K562 (cell line): ENCODE results near the gene TNIK. TPM values are rescaled to one million over a fixed set of nuclear protein-coding genes. Genes with fewer than 3 reads are reported as not detected.

Experiments used
- ATAC-seq: fragments of 200-7000 bp; cut with Tn5 transposase; 3 replicates; pipeline ENCODE4 v1.9.1; 2020; ENCODE audit warnings: moderate library complexity
- BruUV-seq: library from RNA; stranded (reverse); fragments of 400-500 nt; replicated peaks from 2 replicates; lab custom pipeline; 2021; lab: Mats Ljungman, UMichigan
- CTCF ChIA-PET: fragments of 300-600 bp; formaldehyde crosslinking; extraction: SDS; loops from one replicate; lab custom pipeline; 2021; ENCODE audit warnings: low intra/inter-chr PET ratio; lab: Yijun Ruan, JAX
- POLR2A ChIA-PET: fragments of 300-600, 350-650 bp; sonication (Branson Sonifier 250); formaldehyde crosslinking; extraction: SDS; loops from one replicate; lab custom pipeline; 2021; ENCODE audit warnings: antibody characterized with exemption, inconsistent platforms; lab: Yijun Ruan, JAX
- DNase-seq, 4 experiments: peaks; one replicate each; pipeline versions ENCODE4 v3.0.0 to v3.0.0-alpha.2; 2011 to 2018; ENCODE audit warnings: low spot score in 3 of 4, mixed read lengths in 3 of 4; ENCODE audit errors: extremely low read depth in 1 of 4
- FAIRE-seq: peaks from 2 replicates; lab custom pipeline; 2011; peaks lifted over from hg19 to GRCh38; lab: Jason Lieb, UNC
- H2AFZ ChIP-seq: 2 replicates; pipeline ENCODE4 v1.6.0; 2011; ENCODE audit warnings: low read depth, low read length, control low read depth, inconsistent platforms
- H3K27ac ChIP-seq: fragments of 200-600 bp; 3 replicates; pipeline ENCODE4 v1.8.0; 2011; ENCODE audit warnings: low read depth, mild to moderate bottlenecking, control low read depth, inconsistent platforms, low read length, moderate library complexity, mixed read lengths; ENCODE audit errors: extremely low read depth
- H3K27me3 ChIP-seq, 2 experiments: fragments of 300-600 bp in 1 of 2; 2 replicates in 1 of 2; 3 replicates in 1 of 2; pipeline versions ENCODE4 v1.6.0 to v1.8.0; 2011; ENCODE audit warnings: inconsistent platforms in 2 of 2, low read length in 2 of 2, mild to moderate bottlenecking in 1 of 2, mixed read lengths in 1 of 2, moderate library complexity in 1 of 2; ENCODE audit not compliant: control insufficient read depth in 2 of 2, insufficient read depth in 2 of 2
- H3K36me3 ChIP-seq: fragments of 300-600 bp; 3 replicates; pipeline ENCODE4 v1.8.0; 2011; ENCODE audit warnings: mild to moderate bottlenecking, low read length, inconsistent platforms; ENCODE audit not compliant: control insufficient read depth, insufficient read depth
- H3K4me1 ChIP-seq, 2 experiments: fragments of 200-600 bp in 1 of 2; replicated peaks in 1 of 2; 2 replicates in 1 of 2; 3 replicates in 1 of 2; pipeline versions ENCODE4 v1.5.1 to v1.8.0; 2011; ENCODE audit warnings: inconsistent platforms in 2 of 2, low read length in 2 of 2, mild to moderate bottlenecking in 1 of 2, mixed read lengths in 1 of 2, moderate library complexity in 1 of 2; ENCODE audit not compliant: control insufficient read depth in 2 of 2, insufficient read depth in 2 of 2
- H3K4me2 ChIP-seq: 2 replicates; pipeline ENCODE4 v1.6.1; 2011; ENCODE audit warnings: low read length, control low read depth, inconsistent platforms, mixed read lengths; ENCODE audit not compliant: insufficient read depth
- H3K4me3 ChIP-seq: fragments of 200-600 bp; sonication (generic), shearing (Covaris generic); 2 replicates; pipeline ENCODE4 v1.5.1; 2016; ENCODE audit warnings: control low read depth, inconsistent platforms
- H3K79me2 ChIP-seq: fragments of 200-600 bp; 3 replicates; pipeline ENCODE4 v1.8.0; 2011; ENCODE audit warnings: low read length, inconsistent platforms; ENCODE audit not compliant: control insufficient read depth, insufficient read depth
- H3K9ac ChIP-seq, 2 experiments: 2 replicates each; pipeline versions ENCODE4 v1.6.0 to v1.6.1; 2011; ENCODE audit warnings: low read depth in 2 of 2, low read length in 2 of 2, control low read depth in 1 of 2, inconsistent platforms in 1 of 2, mild to moderate bottlenecking in 1 of 2, mixed read lengths in 1 of 2; ENCODE audit not compliant: insufficient read depth in 1 of 2
- H3K9me1 ChIP-seq: one replicate; pipeline ENCODE4 v1.6.0; 2011; ENCODE audit warnings: inconsistent platforms, mild to moderate bottlenecking, low read length, moderate library complexity; ENCODE audit not compliant: control insufficient read depth, insufficient read depth
- H3K9me3 ChIP-seq: replicated peaks from 2 replicates; pipeline ENCODE4 v1.5.1; 2011; ENCODE audit warnings: low read depth, low read length, inconsistent platforms; ENCODE audit not compliant: control insufficient read depth, insufficient read depth
- H4K20me1 ChIP-seq: replicated peaks from 2 replicates; pipeline ENCODE4 v1.6.1; 2011; ENCODE audit warnings: low read length, inconsistent platforms, mixed read lengths; ENCODE audit not compliant: control insufficient read depth, insufficient read depth
- ADNP ChIP-seq: fragments of 200-800 bp; sonication (Bioruptor generic); IDR thresholded peaks from 2 replicates; pipeline ENCODE4 v1.6.1; 2016; ENCODE audit warnings: missing genetic modification characterization, missing compliant biosample characterization
- CXXC5 ChIP-seq: fragments of 250-450 bp; sonication (Bioruptor Pico); IDR thresholded peaks from 2 replicates; pipeline ENCODE4 v1.8.0; 2022; ENCODE audit warnings: inconsistent platforms, mild to moderate bottlenecking, moderate library complexity
- IRF2 ChIP-seq: sonication (generic); formaldehyde crosslinking; IDR thresholded peaks from 2 replicates; pipeline ENCODE4 v1.8.1; 2022; ENCODE audit warnings: mild to moderate bottlenecking, missing genetic modification reagents
- KDM4B ChIP-seq, 2 experiments: fragments of 450-650 bp in 1 of 2; sonication (generic) in 1 of 2; IDR thresholded peaks; 2 replicates each; pipeline ENCODE4 v1.6.1; 2016 to 2017; ENCODE audit warnings: borderline replicate concordance in 2 of 2, antibody characterized with exemption in 1 of 2, low read depth in 1 of 2, mild to moderate bottlenecking in 1 of 2
- KLF13 ChIP-seq: fragments of 450-650 bp; IDR thresholded peaks from 2 replicates; pipeline ENCODE4 v1.6.1; 2016; ENCODE audit warnings: missing genetic modification characterization, low read depth, mild to moderate bottlenecking, missing compliant biosample characterization, moderate library complexity, borderline replicate concordance
- MEIS2 ChIP-seq: fragments of 450-650 bp; IDR thresholded peaks from 2 replicates; pipeline ENCODE4 v1.6.1; 2014; ENCODE audit warnings: mild to moderate bottlenecking; ENCODE audit not compliant: partially characterized antibody
- WGBS: fragments of 100-300 bp; shearing (Covaris generic); methylation state at CpG from one replicate; pipeline ENCODE4 v1.1.6; 2016; ENCODE audit warnings: low coverage, mixed read lengths; ENCODE audit not compliant: insufficient coverage; ENCODE audit errors: missing lambda C conversion rate; 5-methylcytosine and 5-hydroxymethylcytosine counted together
- in situ Hi-C: fragments of 300-500 bp; cut with MboI; formaldehyde crosslinking; loops from 4 replicates; pipeline ENCODE4 v1.15.0; 2018; ENCODE audit warnings: inconsistent platforms, mixed read lengths
- intact Hi-C: fragments of 100-400 bp; cut with micrococcal nuclease; formaldehyde crosslinking; loops from 2 replicates; pipeline ENCODE4 v1.14.2; 2022
- polyA plus RNA-seq, 8 experiments: library from polyadenylated mRNA; depleted of rRNA in 4 of 8; stranded (reverse) in 5 of 8; unstranded in 3 of 8; fragments of >200 nt; fragmentation: Nextera tagmentation in 2 of 8; fragmentation: Illumina TruSeq in 1 of 8; extraction: Ambion mirVana in 2 of 8; extraction: Trizol in 1 of 8; gene quantifications; 2 replicates each; pipeline versions ENCODE4 v1.2.1 to v1.2.3, GENCODE V29; 2011 to 2014; ENCODE audit warnings: inconsistent platforms in 1 of 8, missing spikeins in 1 of 8
- total RNA-seq, 7 experiments: library from RNA; depleted of rRNA in 6 of 7; stranded (reverse); fragments of >200 nt in 6 of 7; fragmentation: Illumina TruSeq in 2 of 7; extraction: Trizol in 2 of 7; gene quantifications; 2 replicates each; pipeline versions ENCODE4 v1.2.1 to v1.2.3, GENCODE V29; 2011 to 2021; ENCODE audit warnings: low replicate concordance in 1 of 7
- TF ChIP-seq, protein P1 (sequence below): fragments of 450-650 bp; IDR thresholded peaks from 2 replicates; pipeline ENCODE4 v1.6.1; 2018; ENCODE audit warnings: mild to moderate bottlenecking, low read depth; ENCODE audit not compliant: partially characterized antibody
- TF ChIP-seq, protein P2 (sequence below): fragments of 250-450 bp; sonication (Bioruptor Pico); IDR thresholded peaks from 2 replicates; pipeline ENCODE4 v1.5.0; 2022; ENCODE audit warnings: mild to moderate bottlenecking

The TNIK gene
- total and polyA plus RNA-seq, 9 of the 15 experiments (the other 6 are each of a cell fraction or from before 2014, with no cell fraction given) = 6.6 to 39.0 (median 24.7) TPM

DNA sequence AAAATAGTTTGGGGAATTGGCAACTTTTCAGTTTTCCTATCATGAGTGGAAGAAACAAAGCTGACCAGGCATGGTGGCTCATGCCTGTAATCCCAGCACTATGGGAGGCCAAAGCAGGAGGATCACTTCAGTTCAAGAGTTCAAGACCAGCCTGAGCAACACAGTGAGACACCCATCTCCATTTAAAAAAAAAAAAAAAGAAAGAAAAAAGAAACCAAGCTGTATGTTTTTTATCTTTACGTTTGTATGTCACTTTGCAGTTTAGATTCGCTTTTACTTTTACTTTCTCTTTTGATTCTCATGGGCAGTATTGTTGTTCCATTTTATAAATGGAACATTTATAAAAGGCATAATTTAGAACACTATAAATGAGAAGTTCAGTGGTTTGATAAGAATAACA is 31.2 kb upstream of the TNIK start:
- no peaks in the 10 kb centered on the region for H3K36me3 ChIP-seq
- no peaks in the 10 kb centered on the region for H4K20me1 ChIP-seq
- H3K9me3 ChIP-seq = no peaks in the 10 kb centered on the region
- no peak overlapping the region for H3K4me3 ChIP-seq
- 42% methylated on average over 2 of the region's 2 CpGs for WGBS
- peaks cover 6 to 15% of the 10 kb centered on the region in 2 experiments; a peak in 3 of 5 replicates for H3K4me1 ChIP-seq
- no peak overlapping the region for H3K27ac ChIP-seq
- in situ Hi-C loops (no loop called here), intact Hi-C loops (no loop called here)
- TF ChIP-seq KDM4B (IDR thresholded peaks at IDR 0.05; ENCODE audit: borderline replicate concordance in 2 of 2, low read depth in 1 of 2) (no peak), KLF13 (tag) (no peak), IRF2 (no peak), ADNP (tag) (peak; percentile 33; the same call in 1 of the 2 replicates), MEIS2 (no peak), CXXC5 (no peak)
- TF ChIP-seq, protein P1, sequence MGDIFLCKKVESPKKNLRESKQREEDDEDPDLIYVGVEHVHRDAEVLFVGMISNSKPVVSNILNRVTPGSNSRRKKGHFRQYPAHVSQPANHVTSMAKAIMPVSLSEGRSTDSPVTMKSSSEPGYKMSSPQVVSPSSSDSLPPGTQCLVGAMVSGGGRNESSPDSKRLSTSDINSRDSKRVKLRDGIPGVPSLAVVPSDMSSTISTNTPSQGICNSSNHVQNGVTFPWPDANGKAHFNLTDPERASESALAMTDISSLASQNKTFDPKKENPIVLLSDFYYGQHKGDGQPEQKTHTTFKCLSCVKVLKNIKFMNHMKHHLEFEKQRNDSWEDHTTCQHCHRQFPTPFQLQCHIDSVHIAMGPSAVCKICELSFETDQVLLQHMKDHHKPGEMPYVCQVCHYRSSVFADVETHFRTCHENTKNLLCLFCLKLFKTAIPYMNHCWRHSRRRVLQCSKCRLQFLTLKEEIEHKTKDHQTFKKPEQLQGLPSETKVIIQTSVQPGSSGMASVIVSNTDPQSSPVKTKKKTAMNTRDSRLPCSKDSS = no peak
- TF ChIP-seq, protein P2, sequence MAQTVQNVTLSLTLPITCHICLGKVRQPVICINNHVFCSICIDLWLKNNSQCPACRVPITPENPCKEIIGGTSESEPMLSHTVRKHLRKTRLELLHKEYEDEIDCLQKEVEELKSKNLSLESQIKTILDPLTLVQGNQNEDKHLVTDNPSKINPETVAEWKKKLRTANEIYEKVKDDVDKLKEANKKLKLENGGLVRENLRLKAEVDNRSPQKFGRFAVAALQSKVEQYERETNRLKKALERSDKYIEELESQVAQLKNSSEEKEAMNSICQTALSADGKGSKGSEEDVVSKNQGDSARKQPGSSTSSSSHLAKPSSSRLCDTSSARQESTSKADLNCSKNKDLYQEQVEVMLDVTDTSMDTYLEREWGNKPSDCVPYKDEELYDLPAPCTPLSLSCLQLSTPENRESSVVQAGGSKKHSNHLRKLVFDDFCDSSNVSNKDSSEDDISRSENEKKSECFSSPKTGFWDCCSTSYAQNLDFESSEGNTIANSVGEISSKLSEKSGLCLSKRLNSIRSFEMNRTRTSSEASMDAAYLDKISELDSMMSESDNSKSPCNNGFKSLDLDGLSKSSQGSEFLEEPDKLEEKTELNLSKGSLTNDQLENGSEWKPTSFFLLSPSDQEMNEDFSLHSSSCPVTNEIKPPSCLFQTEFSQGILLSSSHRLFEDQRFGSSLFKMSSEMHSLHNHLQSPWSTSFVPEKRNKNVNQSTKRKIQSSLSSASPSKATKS (CRISPR knock-in tag) = no peak
- no peak overlapping the region for H3K9ac ChIP-seq
- FAIRE-seq (no peak), ATAC-seq (no peak), DNase-seq (no peak)
- H3K9me1 ChIP-seq = no peaks in the 10 kb centered on the region
- no peaks in the 10 kb centered on the region for H3K79me2 ChIP-seq
- H2AFZ ChIP-seq = 0 out of 2 replicates have a peak overlapping the region, but pooled peaks have one; percentile 42
- POLR2A ChIA-PET = interaction anchor here (0.5 to 2.0 kb wide), 4 partner anchors 12 to 42 kb away, joined by 3 to 5 read pairs (median 4); no protein-coding TSS in a partner anchor
- no peak overlapping the region; the same call in 1 of the 2 replicates for H3K4me2 ChIP-seq
- H3K27me3 ChIP-seq = no peaks in the 10 kb centered on the region
- BruUV-seq = no TSS peak
- CTCF ChIA-PET = no interaction called here
